ENCODE data around the gene DSP. TPM values are rescaled to one million over a fixed set of nuclear protein-coding genes. Genes with fewer than 3 reads are reported as not detected.

DSP gene
- total RNA-seq, 1 experiment from 2014 or later: 104 TPM

GRCh38 chr6:7544597-7544996 is 3.1 kb downstream of the DSP start:
- BruUV-seq (replicated peaks): no TSS peak
- Histone ChIP-seq H2AFZ (ENCODE audit: low read depth, low read length, poor library complexity, severe bottlenecking) (no peak overlapping the region), H3K9me3 (ENCODE audit: control insufficient read depth in 1 of 2, insufficient read depth in 1 of 2, low read depth in 1 of 2, low read length in 2 of 2) (no peaks in the 10 kb centered on the region), H3K9me2 (ENCODE audit: insufficient read depth) (no peaks in the 10 kb centered on the region), H3K36me3 (ENCODE audit: control insufficient read depth in 1 of 2, insufficient read depth in 2 of 2, low read length in 2 of 2) (no peaks in the 10 kb centered on the region), H3K27ac (ENCODE audit: low read depth, low read length) (no peak overlapping the region), H3K4me1 (ENCODE audit: control insufficient read depth in 1 of 2, insufficient read depth in 2 of 2, low read length in 2 of 2) (peaks cover 37 to 57% of the 10 kb centered on the region in 2 experiments), H3K79me2 (ENCODE audit: insufficient read depth, low read length) (peaks cover 74% of the 10 kb centered on the region), H3K4me2 (ENCODE audit: low read length) (no peak overlapping the region), H3K9ac (ENCODE audit: low read length) (no peak overlapping the region), H4K20me1 (ENCODE audit: insufficient read depth) (no peaks in the 10 kb centered on the region), H3K4me3 (replicated peaks in 1 of 2; ENCODE audit: low read depth in 1 of 2, low read length in 2 of 2) (no peak overlapping the region), H3K27me3 (ENCODE audit: insufficient read depth, low read length) (no peaks in the 10 kb centered on the region)
- RAD21 ChIA-PET (ENCODE audit: low non-redundant PET in 1 of 2, low total read pairs in 2 of 2, uncharacterized antibody in 2 of 2, unreplicated experiment in 2 of 2): no interaction called here
- POLR2A ChIA-PET: no interaction called here
- no peak for TF ChIP-seq TCF7L2 (IDR thresholded peaks at IDR 0.05; ENCODE audit: borderline replicate concordance, extremely low read depth, insufficient read depth, insufficient read length)
- TF ChIP-seq YY1 (IDR thresholded peaks at IDR 0.05; ENCODE audit: extremely low read depth, insufficient replicate concordance, low read depth, low read length): no peak
- no peak for ATAC-seq
- CTCF ChIA-PET: no interaction called here
- intact Hi-C loops (cut with micrococcal nuclease): loop anchor here (5.0 kb wide), 2 partner anchors 77 to 117 kb away; no protein-coding TSS in a partner anchor
- no peak for DNase-seq (ENCODE audit: low read depth, low spot score)

GRCh38 chr6:7545316-7546019 is 4.0 kb downstream of the DSP start:
- Histone ChIP-seq H4K20me1 (ENCODE audit: insufficient read depth) (no peaks in the 10 kb centered on the region), H3K79me2 (ENCODE audit: insufficient read depth, low read length) (peaks cover 83% of the 10 kb centered on the region), H3K4me3 (replicated peaks in 1 of 2; ENCODE audit: low read depth in 1 of 2, low read length in 2 of 2) (no peak overlapping the region), H3K9ac (ENCODE audit: low read length) (no peak overlapping the region), H3K9me3 (ENCODE audit: control insufficient read depth in 1 of 2, insufficient read depth in 1 of 2, low read depth in 1 of 2, low read length in 2 of 2) (no peaks in the 10 kb centered on the region), H3K27me3 (ENCODE audit: insufficient read depth, low read length) (no peaks in the 10 kb centered on the region), H3K27ac (ENCODE audit: low read depth, low read length) (no peak overlapping the region), H2AFZ (ENCODE audit: low read depth, low read length, poor library complexity, severe bottlenecking) (no peak overlapping the region), H3K4me2 (ENCODE audit: low read length) (no peak overlapping the region), H3K36me3 (ENCODE audit: control insufficient read depth in 1 of 2, insufficient read depth in 2 of 2, low read length in 2 of 2) (no peaks in the 10 kb centered on the region), H3K9me2 (ENCODE audit: insufficient read depth) (no peaks in the 10 kb centered on the region), H3K4me1 (ENCODE audit: control insufficient read depth in 1 of 2, insufficient read depth in 2 of 2, low read length in 2 of 2) (peaks cover 37 to 55% of the 10 kb centered on the region in 2 experiments)
- no peak for DNase-seq (ENCODE audit: low read depth, low spot score)
- intact Hi-C loops (cut with micrococcal nuclease): no loop called here
- ATAC-seq: no peak
- POLR2A ChIA-PET: no interaction called here
- RAD21 ChIA-PET (ENCODE audit: low non-redundant PET in 1 of 2, low total read pairs in 2 of 2, uncharacterized antibody in 2 of 2, unreplicated experiment in 2 of 2): no interaction called here
- BruUV-seq (replicated peaks): no TSS peak
- CTCF ChIA-PET: no interaction called here
- TF ChIP-seq EZH2 (IDR thresholded peaks at IDR 0.05): no peak
- TF ChIP-seq FOSL1 (IDR thresholded peaks at IDR 0.05; ENCODE audit: low read depth): no peak
- TF ChIP-seq SRF (IDR thresholded peaks at IDR 0.05; ENCODE audit: low read depth): no peak

Measured in HCT116 (cell line).